ENCODE data around the gene SLC25A34.
"Not testable (repeated sequence)": the region's sequence is repeated elsewhere in the genome, so short reads cannot be mapped to it uniquely, and the experiment has no call there.

SLC25A34 gene

GRCh38 chr1:15736038-15736891 is at the start of gene SLC25A34:
TSS of gene SLC25A34 (plus strand) at chr1:15736258. CDS start at chr1:15736486, 228 bp downstream.
- DNase-seq, result no peak

GRCh38 chr1:15687446-15687845 is 48.6 kb upstream of the SLC25A34 start:
- DNase-seq, result no peak

GRCh38 chr1:15690317-15690716 is 45.7 kb upstream of the SLC25A34 start:
- DNase-seq, result no peak

- no peak for DNase-seq
These were observed 44.5 kb upstream of the SLC25A34 start for GRCh38 chr1:15691434-15692032.

- DNase-seq, result no peak
These were observed 43.9 kb upstream of the SLC25A34 start for GRCh38 chr1:15692121-15692682.

GRCh38 chr1:15693371-15693770 is 42.7 kb upstream of the SLC25A34 start:
- DNase-seq, result no peak

- DNase-seq, result peak; percentile 89 to 92
These were observed 39.0 kb upstream of the SLC25A34 start for GRCh38 chr1:15696956-15697521.

GRCh38 chr1:15698201-15698600 is 37.9 kb upstream of the SLC25A34 start:
- no peak for DNase-seq

GRCh38 chr1:15699321-15699720 is 36.7 kb upstream of the SLC25A34 start:
- not testable (repeated sequence) for DNase-seq

GRCh38 chr1:15700508-15700907 is 35.5 kb upstream of the SLC25A34 start:
- DNase-seq, result no peak

GRCh38 chr1:15701784-15702183 is 34.3 kb upstream of the SLC25A34 start:
- DNase-seq, result no peak

GRCh38 chr1:15702722-15703550 is 33.1 kb upstream of the SLC25A34 start:
- DNase-seq, result no peak

GRCh38 chr1:15703562-15703961 is 32.5 kb upstream of the SLC25A34 start:
- DNase-seq, result no peak

- no peak for DNase-seq
These were observed 31.4 kb upstream of the SLC25A34 start for GRCh38 chr1:15704526-15705183.

- no peak for DNase-seq
These were observed 30.9 kb upstream of the SLC25A34 start for GRCh38 chr1:15705184-15705566.

GRCh38 chr1:15706751-15707150 is 29.3 kb upstream of the SLC25A34 start:
- no peak for DNase-seq

- no peak for DNase-seq
These were observed 28.7 kb upstream of the SLC25A34 start for GRCh38 chr1:15707239-15707925.

GRCh38 chr1:15708486-15709137 is 27.4 kb upstream of the SLC25A34 start:
- no peak for DNase-seq

GRCh38 chr1:15709226-15709625 is 26.8 kb upstream of the SLC25A34 start:
- DNase-seq, result no peak

GRCh38 chr1:15712168-15712567 is 23.9 kb upstream of the SLC25A34 start:
- no peak for DNase-seq

Measured in Kasumi-1 (cell line).